ENCODE results near the gene PSD4. TPM values are rescaled to one million over a fixed set of nuclear protein-coding genes. Genes with fewer than 3 reads are reported as not detected.

The PSD4 gene
- polyA plus RNA-seq, 12 donors, result 1.0 to 23.0 (median 1.8) TPM; not detected in 1

- DNase-seq, result no peak
Measured at GRCh38 chr2:113167115-113167932, 6.4 kb upstream of the PSD4 start.

- DNase-seq, result no peak
Measured at GRCh38 chr2:113167962-113168340, 5.8 kb upstream of the PSD4 start.

- DNase-seq, result no peak
Measured at GRCh38 chr2:113169002-113169530, 4.7 kb upstream of the PSD4 start.

GRCh38 chr2:113169586-113169985 is 4.2 kb upstream of the PSD4 start:
- no peak for DNase-seq

- DNase-seq, result no peak
Measured at GRCh38 chr2:113171334-113172075, 2.3 kb upstream of the PSD4 start.

- DNase-seq, result no peak
Measured at GRCh38 chr2:113172721-113173541, 840 bp upstream of the PSD4 start.

- no peak for DNase-seq
Measured at GRCh38 chr2:113174376-113174750, 592 bp downstream of the PSD4 start.

GRCh38 chr2:113175042-113175628 is 1.4 kb downstream of the PSD4 start:
- DNase-seq, result no peak

GRCh38 chr2:113175736-113176695 is 2.2 kb downstream of the PSD4 start:
- DNase-seq, result no peak

- no peak for DNase-seq
Measured at GRCh38 chr2:113176696-113177355, 3.1 kb downstream of the PSD4 start.

- no peak for DNase-seq
Measured at GRCh38 chr2:113178069-113178746, 4.4 kb downstream of the PSD4 start.

- DNase-seq, result no peak
Measured at GRCh38 chr2:113178891-113179290, 5.1 kb downstream of the PSD4 start.

- DNase-seq, result no peak
Measured at GRCh38 chr2:113179446-113180045, 5.8 kb downstream of the PSD4 start.

GRCh38 chr2:113180131-113180946 is 6.6 kb downstream of the PSD4 start:
- no peak for DNase-seq

GRCh38 chr2:113181258-113182051 is 7.7 kb downstream of the PSD4 start:
- no peak for DNase-seq

GRCh38 chr2:113182471-113183260 is 8.9 kb downstream of the PSD4 start:
- no peak for DNase-seq
